ENCODE measurements around the gene MKNK2. TPM values are rescaled to one million over a fixed set of nuclear protein-coding genes. Genes with fewer than 3 reads are reported as not detected.

Gene MKNK2
- total RNA-seq, 4 donors from 2014 or later = 189 to 279 (median 236) TPM

GRCh38 chr19:1992759-1993260 is 58.2 kb downstream of the MKNK2 start:
- Histone ChIP-seq H3K36me3 (peaks cover 0 to 35% (median 14%) of the 10 kb centered on the region in 4 donors), H3K4me1 (peaks cover 0 to 3% (median 0%) of the 10 kb centered on the region in 4 donors), H3K9me3 (no peaks in the 10 kb centered on the region), H3K27me3 (no peaks in the 10 kb centered on the region), H3K4me3 (no peak overlapping the region), H3K27ac (no peak overlapping the region)
- intact Hi-C loops (cut with DNase I; ENCODE audit: low total_unique reads) (no loop called here), in situ Hi-C loops (cut with MboI; ENCODE audit: low pct_ligation_motif_present in 1 of 4, low pct_unique_long_range_greater_than_20kb in 1 of 4, low sequenced_read_pairs in 3 of 4) (no loop called here)
- peak; percentile 33 for DNase-seq
- TF ChIP-seq CTCF (IDR thresholded peaks at IDR 0.05) (no peak), EP300 (IDR thresholded peaks at IDR 0.05; ENCODE audit: low read depth) (no peak), POLR2A (IDR thresholded peaks at IDR 0.05) (no peak), POLR2AphosphoS5 (IDR thresholded peaks at IDR 0.05) (no peak)
- WGBS, 2 donors (ENCODE audit: low coverage in 1 of 2) = 89% methylated on average over 21 of the region's 44 CpGs; no CpG with 5 or more reads in 1 of the 2 donors

- in situ Hi-C loops (cut with MboI; ENCODE audit: low pct_ligation_motif_present in 1 of 4, low pct_unique_long_range_greater_than_20kb in 1 of 4, low sequenced_read_pairs in 3 of 4) (no loop called here), intact Hi-C loops (cut with DNase I; ENCODE audit: low total_unique reads) (no loop called here)
- H3K9me3 ChIP-seq = no peaks in the 10 kb centered on the region
- TF ChIP-seq CTCF (IDR thresholded peaks at IDR 0.05) (no peak), POLR2AphosphoS5 (IDR thresholded peaks at IDR 0.05) (no peak), POLR2A (IDR thresholded peaks at IDR 0.05) (no peak), EP300 (IDR thresholded peaks at IDR 0.05; ENCODE audit: low read depth) (no peak)
- H3K36me3 ChIP-seq = peaks cover 0 to 34% (median 16%) of the 10 kb centered on the region in 4 donors
- 90% methylated on average over 30 of the region's 30 CpGs; no CpG with 5 or more reads in 1 of the 2 donors for WGBS, 2 donors (ENCODE audit: low coverage in 1 of 2)
- H3K27me3 ChIP-seq = no peaks in the 10 kb centered on the region
- H3K27ac ChIP-seq = no peak overlapping the region
- no peak for DNase-seq
- peaks cover 0 to 3% (median 0%) of the 10 kb centered on the region in 4 donors for H3K4me1 ChIP-seq
- H3K4me3 ChIP-seq = no peak overlapping the region
These were observed 59.8 kb downstream of the MKNK2 start for GRCh38 chr19:1991018-1991913.

GRCh38 chr19:1990230-1991017 is 60.6 kb downstream of the MKNK2 start:
- peaks cover 0 to 38% (median 13%) of the 10 kb centered on the region in 4 donors for H3K36me3 ChIP-seq
- WGBS, 2 donors (ENCODE audit: low coverage in 1 of 2) = 92% methylated on average over 28 of the region's 34 CpGs; no CpG with 5 or more reads in 1 of the 2 donors

More at GRCh38 chr19:1990230-1991017, 60.6 kb downstream of the MKNK2 start:
- Histone ChIP-seq H3K27ac (no peak overlapping the region), H3K4me1 (no peaks in the 10 kb centered on the region), H3K4me3 (no peak overlapping the region), H3K9me3 (no peaks in the 10 kb centered on the region), H3K27me3 (no peaks in the 10 kb centered on the region)
- TF ChIP-seq CTCF (IDR thresholded peaks at IDR 0.05) = no peak
- no peak for TF ChIP-seq POLR2AphosphoS5 (IDR thresholded peaks at IDR 0.05)
- TF ChIP-seq POLR2A (IDR thresholded peaks at IDR 0.05) = no peak
- TF ChIP-seq EP300 (IDR thresholded peaks at IDR 0.05; ENCODE audit: low read depth) = no peak
- no peak for DNase-seq
- in situ Hi-C loops (cut with MboI; ENCODE audit: low pct_ligation_motif_present in 1 of 4, low pct_unique_long_range_greater_than_20kb in 1 of 4, low sequenced_read_pairs in 3 of 4) (no loop called here), intact Hi-C loops (cut with DNase I; ENCODE audit: low total_unique reads) (no loop called here)

Data from transverse colon (tissue), 4 donors.